ENCODE data around the gene SRGAP1.
"Not testable (repeated sequence)": the region's sequence is repeated elsewhere in the genome, so short reads cannot be mapped to it uniquely, and the experiment has no call there.

Gene SRGAP1

DNA sequence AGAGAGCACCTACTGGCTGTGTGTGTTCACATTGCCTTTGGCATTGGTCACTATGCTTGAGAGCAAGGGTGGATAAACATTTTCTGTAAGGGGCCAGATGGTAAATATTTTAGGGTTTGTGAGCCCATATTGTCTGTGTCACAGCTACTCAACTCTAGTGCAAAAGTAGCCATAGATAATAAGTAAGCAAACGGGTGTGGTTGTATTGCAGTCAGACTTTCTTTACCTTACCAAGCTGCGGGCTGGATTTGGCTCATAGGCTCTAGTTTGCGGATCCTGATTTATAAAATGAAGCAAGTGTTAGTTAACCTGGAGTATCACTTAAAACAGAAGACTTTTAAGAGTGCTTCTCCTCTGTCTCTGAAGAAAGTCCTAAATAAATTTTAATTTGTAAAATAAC, 208.6 kb downstream of the SRGAP1 start:
- DNase-seq (ENCODE audit: low spot score): no peak

DNA sequence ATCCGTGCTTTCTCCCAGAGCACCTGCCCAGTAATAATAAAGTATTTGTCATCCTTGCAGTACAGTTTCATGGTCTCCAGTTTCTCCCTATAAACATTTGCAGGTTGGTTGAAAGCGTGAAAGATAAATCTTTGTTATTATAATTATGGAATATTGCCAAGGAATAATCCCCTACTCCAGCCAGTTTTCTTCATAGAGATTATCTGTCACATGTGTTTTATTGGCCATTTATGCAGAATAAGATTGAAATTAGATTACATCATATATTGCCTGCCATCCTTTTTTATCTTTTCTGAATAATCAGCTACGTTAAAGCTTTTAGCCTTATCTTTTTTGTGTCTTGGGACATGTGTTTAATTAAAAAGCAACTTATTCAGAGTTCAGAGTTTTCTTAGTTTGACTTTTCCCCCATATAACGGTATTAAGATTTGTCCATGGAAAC, 209.6 kb downstream of the SRGAP1 start:
- DNase-seq (ENCODE audit: low spot score): no peak

DNA sequence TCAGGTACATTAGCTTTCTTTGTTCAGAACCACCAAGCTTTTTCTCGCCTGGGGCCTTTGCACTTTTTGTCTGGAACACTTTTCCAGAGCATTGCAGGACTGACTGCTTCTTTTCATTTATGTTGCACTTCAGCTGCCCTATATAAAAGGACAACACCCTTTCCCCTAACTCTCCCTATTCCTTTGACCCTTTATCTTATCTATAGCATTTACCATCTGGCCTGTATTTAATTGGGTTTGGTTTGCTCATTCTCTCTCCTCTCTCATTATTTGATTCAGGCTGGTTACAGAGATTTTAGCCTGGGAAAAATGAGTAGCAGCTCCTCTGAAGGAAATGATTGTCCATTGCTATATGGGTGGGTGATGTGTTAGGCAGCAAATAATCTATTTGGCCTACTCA, 212.2 kb downstream of the SRGAP1 start:
- no peak for DNase-seq (ENCODE audit: low spot score)

DNA sequence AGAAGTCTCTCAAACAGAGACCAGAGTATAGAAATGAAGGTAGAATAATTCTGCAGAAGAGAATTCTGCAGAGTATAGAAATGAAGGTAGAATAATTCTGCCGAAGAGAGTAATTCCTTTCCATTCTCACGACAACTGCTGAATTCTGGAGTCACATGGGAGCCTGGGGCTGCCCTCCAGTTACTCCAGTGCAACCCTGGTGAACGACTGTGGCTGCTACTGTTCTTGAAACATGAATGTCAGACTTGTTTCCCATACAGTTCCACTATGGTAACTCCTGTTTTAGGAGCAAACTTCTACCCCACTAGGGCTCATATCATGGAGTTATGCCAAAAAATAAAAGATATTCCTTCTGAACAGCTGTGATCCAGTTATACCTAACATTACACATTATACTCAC, 213.2 kb downstream of the SRGAP1 start:
- no peak for DNase-seq (ENCODE audit: low spot score)

DNA sequence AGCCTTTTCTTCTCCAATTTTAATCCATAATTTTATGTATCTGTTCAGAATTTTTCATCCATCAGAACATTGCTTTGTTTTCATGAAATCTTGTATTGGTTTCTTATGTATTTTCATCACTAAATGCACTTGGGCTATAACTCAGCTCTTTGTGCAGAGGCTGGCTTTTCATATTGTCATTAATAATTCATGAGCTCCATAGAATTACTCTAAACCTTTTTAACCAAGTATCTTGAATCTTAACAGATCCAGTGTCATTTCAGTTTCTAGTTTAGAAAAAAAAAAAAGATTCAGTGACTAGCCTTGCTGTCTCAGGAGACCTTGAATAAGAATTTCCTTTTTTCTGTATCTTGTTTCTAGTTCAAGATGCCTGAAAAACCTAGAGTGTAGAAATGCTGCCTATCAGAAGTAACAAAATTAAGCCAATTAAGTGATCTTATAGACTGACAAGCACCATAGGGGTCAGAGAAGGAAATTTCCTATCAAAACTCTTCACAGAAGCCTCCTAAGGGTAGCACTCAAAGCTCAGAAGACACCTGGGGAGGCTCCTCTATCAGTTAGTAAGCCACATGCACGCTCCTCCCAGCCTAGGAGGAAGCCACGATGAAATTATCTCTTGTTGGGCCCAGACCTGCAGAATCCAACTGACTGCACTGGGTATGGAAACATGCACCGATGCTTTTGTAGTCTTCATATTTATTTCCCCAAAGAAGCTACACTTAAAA, 214.2 kb downstream of the SRGAP1 start:
- DNase-seq (ENCODE audit: low spot score): no peak

DNA sequence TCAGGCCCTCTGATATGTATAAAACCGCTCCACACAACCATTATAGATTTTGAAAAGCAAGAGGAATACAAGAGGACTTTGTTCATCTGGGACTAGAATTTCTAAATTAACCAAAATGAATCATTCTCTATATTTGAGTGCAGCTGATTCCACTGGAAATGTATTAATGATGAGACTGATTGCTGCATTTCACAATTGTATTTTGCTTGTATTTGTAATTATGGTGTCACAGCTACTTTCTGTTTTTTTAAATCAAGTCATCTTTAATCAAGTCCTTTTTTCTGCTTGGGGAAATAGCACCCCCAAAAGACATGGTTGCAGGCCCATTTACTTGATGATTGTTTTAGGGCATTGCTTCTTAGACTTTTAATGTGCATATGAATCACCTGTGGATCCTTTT, 215.2 kb downstream of the SRGAP1 start:
- no peak for DNase-seq (ENCODE audit: low spot score)

DNA sequence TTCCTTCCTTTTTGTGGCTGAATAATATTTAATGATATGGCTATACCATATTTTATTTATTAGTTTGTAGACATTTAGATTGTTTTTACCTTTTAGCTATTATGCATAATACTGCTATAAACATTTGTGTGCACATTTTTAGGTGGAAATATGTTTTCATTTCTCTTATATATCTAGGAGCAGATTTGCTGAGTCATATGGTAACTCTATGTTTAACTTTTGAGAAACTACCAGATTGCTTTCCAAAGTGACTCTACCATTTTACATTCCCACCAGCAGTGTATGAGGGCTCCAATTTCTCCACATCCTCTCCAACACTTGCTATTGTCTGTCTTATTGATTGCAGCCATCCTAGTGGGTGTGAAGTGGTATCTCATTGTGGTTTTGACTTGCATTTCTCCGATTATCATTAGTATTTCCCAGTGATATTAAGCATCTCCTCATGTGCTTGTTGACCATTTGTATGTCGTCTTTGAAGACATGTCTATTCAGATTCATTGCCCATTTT, 217.4 kb downstream of the SRGAP1 start:
- no peak for DNase-seq (ENCODE audit: low spot score)

DNA sequence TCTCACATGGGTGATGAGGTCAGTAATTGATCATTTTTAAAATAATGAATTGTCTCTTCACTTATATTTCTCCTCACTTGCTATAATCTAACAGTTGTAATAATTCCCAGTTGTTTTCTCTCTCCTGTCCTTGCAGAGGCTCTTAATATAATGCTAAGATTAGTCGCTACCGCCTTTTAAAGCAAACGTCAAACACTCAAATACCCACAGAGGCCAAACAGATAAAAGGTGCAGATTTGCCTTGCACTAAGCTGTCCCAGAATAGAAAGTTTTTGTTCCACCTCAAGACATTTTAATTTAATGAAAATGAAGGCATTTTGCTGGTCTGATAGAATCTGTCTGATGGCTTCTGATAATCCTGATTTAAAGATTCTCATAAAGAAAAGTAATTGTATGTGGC, 218.6 kb downstream of the SRGAP1 start:
- DNase-seq (ENCODE audit: low spot score): no peak

DNA sequence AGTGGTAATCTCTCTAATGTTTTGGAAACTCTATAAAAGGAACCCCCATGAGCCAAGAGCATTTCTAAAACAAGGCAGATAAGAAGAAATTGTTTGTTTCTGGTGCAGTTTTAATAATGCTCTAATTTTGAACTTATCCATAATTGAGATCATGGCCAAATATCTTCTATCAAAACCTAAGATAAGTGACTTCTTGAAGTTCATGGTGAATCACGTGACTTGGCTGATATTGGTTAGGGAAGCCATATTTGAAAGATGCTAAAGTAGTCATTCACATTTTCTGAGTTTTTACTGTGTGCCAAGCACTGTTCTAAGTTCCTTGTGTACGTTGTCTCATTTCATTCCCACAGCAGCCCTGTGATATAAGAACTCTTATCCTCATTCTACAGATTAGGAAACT, 219.7 kb downstream of the SRGAP1 start:
- no peak for DNase-seq (ENCODE audit: low spot score)

DNA sequence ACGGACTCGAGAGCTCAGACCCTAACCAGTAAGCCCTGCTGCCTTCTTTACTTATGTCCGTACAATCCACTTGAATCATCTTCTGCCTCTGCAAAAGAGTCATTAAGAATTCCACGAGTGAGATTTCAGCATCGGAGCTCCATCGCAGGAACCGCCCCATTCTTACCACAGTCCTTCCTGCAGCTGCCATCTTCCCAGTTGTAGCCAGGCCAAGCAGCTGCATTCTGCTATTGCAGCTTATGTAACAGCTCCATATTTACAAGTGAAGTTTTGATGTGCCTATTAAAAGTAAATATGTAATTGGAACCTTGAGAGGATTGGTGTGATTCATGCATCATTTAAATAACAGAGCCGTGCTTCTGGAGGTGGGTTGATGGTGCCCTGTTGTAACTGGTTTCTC, 220.2 kb downstream of the SRGAP1 start:
- DNase-seq (ENCODE audit: low spot score): no peak

DNA sequence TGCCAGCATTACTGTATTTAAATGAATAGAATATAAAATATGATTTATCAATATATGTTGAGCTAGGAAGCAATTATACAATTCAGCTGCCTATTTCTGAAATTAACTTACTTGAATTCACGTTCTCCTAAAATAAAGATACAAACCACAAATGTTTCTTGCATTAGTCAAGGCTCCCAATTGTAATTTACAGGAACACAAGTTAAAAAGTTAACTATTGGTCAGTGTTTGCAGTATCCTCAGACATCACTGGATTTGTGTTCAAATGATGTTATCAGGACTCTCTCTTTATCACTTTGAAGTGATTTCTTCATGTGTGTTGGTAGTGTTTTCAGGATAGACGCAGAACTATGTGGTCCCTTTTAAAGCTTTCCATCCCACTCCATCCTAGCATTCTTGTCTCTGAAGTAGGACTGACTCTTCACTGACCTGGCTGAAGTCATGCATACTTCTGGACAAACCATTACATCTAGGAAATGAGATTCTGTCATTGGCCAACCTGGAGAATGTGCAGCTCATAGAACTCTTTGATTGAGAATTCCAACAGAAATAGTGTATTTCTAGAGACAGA, 221.5 kb downstream of the SRGAP1 start:
- no peak for DNase-seq (ENCODE audit: low spot score)

DNA sequence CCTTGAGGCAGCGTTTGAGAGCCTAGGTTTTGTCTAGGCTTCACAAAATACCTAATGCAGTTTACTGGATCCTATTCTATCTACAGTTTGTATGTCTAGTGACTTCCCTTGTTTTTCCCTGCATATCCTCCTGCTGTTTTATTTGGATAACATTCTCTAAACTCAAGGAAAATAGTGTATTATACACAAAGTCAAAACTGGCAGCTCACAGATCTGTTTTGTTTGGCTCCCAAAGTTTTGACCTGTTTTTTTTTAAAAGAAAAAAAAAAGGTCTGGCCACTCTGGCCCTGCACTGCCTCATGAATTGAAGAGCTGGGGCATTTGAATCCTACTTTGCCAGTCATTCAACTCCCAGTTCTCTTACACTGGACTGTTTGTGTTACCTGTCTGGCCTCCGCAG, 222.3 kb downstream of the SRGAP1 start:
- DNase-seq (ENCODE audit: low spot score): no peak

DNA sequence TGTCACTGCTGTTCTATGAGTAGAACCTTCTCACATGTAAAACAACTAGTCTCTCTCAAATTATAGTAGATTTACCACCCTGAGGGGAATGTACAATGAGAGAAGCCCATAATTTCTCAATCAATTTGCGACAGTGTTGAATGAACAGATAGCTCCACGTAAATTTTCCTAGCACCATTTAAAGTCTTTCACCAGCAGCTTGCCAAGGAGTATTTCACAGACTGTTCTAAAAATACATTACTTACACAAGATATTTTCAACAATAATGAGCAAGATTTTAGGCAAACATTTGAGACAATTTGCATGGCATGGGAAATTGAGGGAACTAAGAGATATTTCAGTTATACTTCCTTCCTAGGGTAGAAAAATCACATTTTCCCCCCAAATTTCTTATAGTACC, 226.0 kb downstream of the SRGAP1 start:
- DNase-seq (ENCODE audit: low spot score): no peak

DNA sequence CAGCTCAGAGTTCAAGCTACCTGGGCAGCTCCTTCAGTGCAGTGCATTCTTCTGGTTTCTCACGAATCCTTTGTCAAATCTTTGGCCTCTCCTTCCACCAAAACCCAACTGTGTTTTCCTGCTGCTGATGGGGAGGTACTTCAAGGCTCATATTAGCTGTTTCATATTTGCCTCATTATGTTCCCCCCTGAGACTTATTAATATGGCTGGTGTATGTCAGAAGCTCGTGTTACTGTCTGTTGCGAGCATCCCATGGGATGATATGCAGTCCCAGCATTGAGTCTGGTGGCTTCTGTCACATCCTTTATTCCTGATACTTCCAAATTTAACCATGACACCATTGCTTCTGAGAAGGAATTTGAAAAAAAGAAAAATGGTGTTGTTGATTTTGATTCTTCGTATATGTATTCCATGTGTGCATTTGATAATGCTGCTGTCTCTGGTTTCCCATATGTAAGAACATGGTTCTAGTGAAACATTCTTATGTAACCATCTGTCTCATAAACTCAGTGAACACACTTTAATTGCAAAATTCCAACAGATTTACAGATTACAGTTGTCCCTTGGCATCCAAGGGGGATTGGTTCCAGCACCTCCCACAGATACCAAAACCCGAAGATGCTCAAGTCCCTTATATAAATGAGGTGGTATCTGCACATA, 228.5 kb downstream of the SRGAP1 start:
- DNase-seq (ENCODE audit: low spot score): no peak

DNA sequence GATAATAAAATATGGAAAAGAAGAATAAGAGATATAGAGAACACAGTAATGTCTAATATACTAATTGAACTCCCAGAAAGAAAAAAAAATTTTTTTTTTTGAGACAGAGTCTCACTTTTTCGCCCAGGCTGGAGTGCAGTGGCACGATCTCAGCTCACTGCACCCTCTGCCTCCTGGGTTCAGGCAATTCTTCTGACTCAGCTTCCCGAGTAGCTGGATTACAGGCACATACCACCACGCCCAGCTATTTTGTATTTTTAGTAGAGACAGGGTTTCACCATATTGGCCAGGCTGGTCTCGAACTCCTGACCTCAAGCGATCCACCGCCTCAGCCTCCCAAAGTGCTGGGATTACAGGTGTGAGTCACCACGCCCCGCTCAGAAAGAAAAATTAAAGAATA, 232.1 kb downstream of the SRGAP1 start:
- DNase-seq (ENCODE audit: low spot score): not testable (repeated sequence)

DNA sequence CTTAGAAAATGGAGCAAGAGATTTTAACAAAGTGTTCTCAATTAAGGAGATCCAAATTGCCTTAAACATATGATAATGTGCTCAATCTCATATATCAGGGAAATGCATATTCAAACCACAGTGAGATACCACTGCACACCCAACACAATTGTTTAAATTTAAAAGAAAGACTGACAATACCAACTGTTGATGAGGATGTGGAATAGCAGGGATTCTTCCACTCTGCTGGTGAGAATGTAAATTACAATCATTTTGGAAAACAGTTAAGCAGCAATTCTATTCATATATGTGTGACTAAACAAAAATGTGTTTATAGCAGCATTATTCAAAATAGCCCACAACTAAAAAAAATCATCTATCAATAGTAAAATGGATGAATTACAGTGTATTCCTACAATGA, 233.4 kb downstream of the SRGAP1 start:
- DNase-seq (ENCODE audit: low spot score): no peak

DNA sequence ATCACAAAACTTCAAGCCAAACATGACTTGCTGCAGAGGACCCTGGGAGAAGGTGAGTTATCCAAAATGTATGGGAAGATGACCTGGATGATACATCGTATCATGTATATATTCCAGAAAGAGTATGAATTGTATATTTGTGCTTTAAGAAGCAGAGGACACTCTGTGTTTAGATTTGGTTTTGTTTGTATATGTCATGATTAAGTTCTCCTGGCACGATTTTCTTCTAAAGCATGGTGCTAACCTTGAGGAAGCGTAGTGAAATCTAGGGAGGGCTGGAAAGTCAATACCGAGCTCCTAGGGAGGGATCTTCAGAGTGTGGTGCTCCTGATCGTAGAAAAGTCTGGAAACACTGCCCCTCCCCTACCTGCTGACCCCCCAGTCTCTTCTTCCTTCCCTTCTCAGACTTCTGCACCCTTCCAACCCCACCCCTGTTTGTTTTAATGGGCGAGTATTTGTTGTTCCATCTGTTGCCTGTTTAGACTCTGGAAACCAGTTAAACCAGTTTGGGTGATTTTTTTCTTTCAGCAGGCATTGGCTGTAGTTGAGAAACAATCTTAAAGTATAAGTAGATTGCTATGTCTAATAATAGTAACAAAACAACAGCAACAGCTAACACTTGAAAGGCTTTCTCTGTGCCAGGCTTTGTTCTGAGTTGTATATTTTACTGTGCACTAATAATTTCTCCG, 236.0 kb downstream of the SRGAP1 start:
- DNase-seq (ENCODE audit: low spot score): no peak

DNA sequence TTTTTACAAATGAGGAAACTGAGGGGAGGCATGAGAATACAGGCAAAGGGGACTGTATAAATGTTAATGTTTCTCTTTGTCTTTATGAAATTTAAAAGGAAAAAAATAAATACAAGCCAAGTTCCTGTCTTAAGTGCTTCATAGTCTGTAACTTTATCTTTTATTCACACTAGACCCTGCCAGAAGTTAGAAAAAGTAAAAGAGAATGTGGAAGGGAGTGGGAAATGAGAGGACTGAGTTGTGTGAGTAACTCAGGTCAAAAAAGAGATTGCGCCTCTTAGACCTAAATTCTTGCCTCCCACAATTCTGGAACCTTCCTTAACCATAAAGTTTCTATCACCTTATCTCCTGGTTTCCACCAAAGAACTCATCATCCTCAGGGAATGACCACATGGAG, 236.5 kb downstream of the SRGAP1 start:
- DNase-seq (ENCODE audit: low spot score): no peak

DNA sequence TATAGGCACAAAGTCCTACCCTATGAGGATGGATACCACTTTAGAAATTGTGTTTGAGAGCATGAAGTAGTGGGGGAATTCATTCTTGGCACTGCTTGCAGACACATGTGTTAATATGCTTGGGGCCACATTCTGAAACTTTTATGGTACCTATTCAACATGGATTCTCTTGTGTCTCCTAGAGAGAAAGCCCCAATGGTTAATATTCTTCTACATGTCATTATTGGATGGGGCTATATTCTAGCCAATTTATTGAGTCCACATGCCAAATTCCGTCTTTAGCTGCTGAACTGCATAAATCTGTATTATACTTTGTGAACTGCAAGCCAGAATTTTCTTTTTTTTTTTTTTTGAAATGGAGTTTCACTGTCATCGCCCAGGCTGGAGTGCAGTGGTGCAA, 237.6 kb downstream of the SRGAP1 start:
- DNase-seq (ENCODE audit: low spot score): no peak

DNA sequence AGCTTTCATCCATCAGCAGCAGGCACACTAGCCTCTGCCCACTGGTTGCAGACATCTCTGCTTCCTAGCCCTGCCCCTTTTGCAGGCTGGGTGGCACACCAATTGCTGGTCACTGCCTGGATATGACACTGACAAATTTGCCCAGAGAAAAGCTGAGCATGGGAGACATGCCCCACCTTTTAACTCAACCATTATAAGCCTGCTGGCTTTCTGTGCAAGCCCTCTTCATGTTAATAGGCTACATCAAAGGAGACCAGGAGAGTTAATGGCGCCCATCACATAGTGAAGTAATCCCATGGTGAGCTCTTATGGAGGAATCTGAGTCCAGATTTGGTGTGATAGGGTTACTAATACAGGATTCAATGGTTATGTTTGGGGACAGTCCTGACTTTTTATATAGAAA, 238.4 kb downstream of the SRGAP1 start:
- no peak for DNase-seq (ENCODE audit: low spot score)

DNA sequence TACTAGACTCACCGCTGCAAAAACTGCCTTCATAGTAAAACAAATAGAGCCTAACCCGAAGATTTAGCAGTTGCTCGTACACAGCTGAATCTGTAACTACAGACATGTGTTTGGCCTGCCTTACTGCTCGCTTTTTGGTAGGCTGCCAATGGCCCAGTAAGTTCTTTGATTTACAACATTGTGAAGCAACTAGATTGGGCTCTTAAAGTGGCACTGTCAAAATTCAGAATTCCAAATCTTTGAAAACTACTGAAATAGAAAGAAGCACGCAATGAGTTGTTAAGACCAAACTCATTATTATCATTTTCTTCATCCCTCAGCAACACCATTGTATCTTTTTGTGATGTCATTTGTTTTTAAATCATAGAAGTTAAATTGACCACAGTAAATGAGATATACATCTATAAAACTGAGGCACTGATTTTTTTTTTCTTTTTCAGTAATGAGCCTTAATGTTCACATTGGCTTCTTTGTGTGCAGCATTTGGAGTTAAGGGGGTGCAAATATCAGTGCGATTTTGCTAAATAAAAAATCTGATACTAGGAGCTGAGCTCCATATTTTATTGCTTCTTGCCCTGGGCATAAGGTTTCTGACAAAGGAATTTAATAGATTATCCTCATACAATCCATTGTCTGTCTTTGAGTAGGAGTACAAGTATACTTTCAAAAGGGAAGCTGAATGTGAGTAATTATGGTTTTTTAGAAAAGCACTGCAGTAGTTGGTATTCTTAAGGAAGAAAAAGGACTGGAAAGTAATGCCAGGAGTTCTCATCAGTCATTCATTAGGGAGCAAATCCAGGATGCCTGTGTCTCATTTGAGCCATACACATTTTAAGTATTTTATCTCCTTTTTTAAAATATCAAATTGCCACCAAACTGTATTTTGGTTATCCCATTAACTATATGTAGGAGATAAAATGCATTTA, 239.0 kb downstream of the SRGAP1 start:
- no peak for DNase-seq (ENCODE audit: low spot score)

DNA sequence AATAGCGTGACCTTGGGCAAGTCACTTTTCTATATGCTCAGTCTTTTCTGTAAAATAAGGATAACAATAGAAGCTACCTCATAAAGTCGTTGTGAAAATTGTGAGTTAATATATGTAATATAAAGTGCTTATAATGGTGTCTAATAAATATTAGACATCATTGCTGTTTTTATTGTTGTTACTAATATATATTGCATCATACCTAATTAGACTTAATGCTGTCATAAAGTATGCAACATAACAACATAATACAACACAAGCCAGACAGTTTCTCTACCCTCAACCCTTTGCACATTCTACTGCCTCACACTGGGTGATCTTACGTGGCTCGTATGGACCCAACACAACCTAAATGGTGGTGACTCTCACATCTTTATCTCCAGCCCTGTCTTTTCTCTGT, 240.7 kb downstream of the SRGAP1 start:
- DNase-seq (ENCODE audit: low spot score): no peak

All from activated CD4-positive, alpha-beta T cell treated with anti-CD3 and anti-CD28 coated beads, Interleukin-2, Interleukin-4, amounts not matched to agents 100 ng/mL and 50 ng/mL, durations not matched to agents 16 hours and 8 hours (primary cell).